LHCN-M2 (cell line): Measurements from ENCODE around the gene SCYGR1. TPM values are rescaled to one million over a fixed set of nuclear protein-coding genes. Genes with fewer than 3 reads are reported as not detected.
"Not testable (repeated sequence)": the region's sequence is repeated elsewhere in the genome, so short reads cannot be mapped to it uniquely, and the experiment has no call there.

Experiments
- DNase-seq: peaks from one replicate; pipeline ENCODE4 v3.0.0-alpha.2; 2012; ENCODE audit warnings: low read depth
- total RNA-seq: library from RNA; depleted of rRNA; stranded (reverse); fragments of >200 nt; gene quantifications from 2 replicates; pipeline ENCODE4 v1.2.3, GENCODE V29; 2014; rRNA removed

The SCYGR1 gene
- total RNA-seq, 1 experiment from 2014 or later = not detected

DNA sequence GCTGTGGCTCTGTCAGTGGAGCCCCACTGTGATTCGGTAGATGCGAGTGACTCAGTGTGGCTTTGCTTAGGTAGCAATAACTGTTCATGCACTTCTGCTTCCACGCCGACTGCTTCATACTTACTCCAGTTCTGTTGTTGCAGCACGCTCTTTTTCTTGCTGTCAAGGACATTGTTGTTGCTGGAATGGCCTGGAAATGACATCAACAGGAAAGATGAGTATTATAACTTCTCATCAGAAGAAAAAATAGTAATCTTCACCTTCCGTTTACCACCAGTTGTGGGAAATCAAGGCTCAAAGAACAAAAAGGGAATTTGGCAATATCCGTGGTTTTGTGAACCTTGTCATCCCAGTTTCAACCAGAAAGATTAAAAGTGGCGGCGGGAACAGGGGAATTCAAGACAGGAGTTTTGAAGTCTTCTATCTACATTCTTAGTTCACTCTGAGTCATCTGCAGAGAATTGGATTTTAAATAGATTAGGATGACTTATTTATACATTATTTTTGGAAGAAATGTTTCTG, 16.9 kb downstream of the SCYGR1 start:
- DNase-seq = peak; percentile 52

DNA sequence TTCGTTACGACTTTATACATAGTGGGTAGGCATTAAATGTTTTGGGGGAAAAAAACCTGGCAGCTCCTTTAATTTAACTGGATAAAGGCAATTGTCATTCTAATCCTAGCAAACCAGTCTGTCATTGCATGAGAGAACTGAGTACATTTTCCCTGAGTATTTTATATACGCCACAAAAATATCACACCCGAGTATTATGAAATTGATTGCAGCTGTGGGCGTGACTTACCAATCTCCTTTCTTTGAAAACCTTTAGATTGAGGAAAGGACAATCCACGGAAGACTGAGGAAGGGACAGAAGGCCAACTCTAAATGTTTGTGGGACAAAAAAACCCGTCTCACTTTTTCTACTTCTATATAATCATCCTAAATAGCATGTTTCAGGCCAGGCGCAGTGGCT, 17.7 kb downstream of the SCYGR1 start:
- DNase-seq = no peak

DNA sequence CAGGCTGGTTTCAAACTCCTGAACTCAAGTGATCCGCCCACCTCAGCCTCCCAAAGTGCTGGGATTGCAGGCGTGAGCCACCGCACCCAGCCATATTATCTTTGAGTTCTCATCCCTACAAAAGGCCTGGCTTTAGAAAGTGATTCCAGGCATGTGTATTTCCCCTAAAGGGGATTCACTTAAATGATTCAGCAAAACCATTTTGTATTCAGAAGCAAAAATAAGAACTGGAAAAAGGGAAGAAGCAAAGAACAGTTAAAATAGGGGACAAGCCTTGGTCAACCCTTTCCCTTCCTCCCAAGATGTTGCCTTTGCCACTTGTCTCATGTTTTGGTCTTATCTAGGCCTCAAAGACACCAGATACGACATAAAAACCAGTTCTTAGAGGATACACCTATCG, 19.2 kb downstream of the SCYGR1 start:
- DNase-seq = no peak

DNA sequence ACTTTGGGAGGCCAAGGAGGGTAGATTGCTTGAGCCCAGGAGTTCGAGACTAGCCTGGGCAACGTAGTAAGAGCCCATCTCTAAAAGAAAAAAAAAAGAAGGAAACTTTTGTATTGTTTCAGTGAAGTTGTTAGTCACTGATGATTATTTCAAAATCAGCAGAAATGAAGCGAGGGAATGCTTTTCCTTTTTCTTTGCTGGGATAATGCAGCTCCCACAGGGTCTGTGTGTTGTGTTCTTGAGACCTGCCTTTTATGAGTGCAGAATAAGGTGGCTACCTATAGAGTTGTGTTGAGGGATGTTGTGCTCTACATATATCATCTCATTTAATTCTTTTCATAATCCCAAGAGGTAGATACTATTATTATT, 20.3 kb downstream of the SCYGR1 start:
- DNase-seq = no peak

DNA sequence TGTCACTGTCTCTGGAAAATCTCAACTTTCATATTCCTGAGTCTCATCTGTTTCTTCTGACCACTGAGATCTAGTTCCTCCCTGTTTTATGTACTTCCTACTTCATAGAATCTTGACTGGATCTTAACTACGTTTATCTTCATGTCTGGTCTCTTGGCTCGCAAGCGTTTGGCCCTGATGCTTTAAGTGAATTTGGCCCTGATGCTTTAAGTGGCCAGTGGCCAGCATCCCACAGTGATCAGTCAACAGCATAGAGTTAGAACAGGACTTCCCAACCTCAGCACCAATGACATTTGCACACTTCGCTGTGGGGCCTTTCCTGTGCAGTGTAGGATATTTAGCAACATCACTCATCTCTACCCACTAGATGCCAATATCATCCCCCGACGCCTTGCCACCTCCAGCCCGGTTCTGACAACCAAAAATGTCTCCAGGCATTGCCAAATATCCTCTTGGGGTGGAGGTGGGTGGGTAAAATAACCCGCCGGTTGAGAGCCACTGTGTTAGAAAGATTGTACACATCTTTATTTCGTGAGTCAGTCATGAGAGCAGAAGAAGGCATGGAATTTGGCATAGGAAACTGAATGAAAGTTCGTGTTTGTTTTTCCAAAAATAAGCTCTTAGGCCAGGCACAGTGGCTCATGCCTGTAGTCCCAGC, 20.9 kb downstream of the SCYGR1 start:
- DNase-seq = peak; percentile 52

DNA sequence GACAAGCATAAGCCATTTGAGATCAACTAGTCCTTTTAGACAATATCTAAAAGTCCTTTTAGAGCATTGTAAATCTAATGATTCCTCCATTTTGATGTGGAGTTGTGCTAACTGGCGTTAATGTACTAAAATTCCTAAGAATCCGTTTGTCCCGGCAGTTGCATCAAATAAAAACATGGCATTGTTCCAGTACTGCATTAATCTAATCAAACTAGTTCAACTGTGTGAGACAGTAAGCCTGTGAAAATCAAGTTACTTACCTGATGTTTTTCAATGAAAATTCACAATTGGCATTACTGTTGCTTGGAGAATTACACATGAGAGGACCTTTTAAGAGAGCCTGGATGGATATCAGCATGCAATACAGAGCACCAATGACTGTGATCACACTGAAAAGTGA, 21.9 kb downstream of the SCYGR1 start:
- DNase-seq = no peak

DNA sequence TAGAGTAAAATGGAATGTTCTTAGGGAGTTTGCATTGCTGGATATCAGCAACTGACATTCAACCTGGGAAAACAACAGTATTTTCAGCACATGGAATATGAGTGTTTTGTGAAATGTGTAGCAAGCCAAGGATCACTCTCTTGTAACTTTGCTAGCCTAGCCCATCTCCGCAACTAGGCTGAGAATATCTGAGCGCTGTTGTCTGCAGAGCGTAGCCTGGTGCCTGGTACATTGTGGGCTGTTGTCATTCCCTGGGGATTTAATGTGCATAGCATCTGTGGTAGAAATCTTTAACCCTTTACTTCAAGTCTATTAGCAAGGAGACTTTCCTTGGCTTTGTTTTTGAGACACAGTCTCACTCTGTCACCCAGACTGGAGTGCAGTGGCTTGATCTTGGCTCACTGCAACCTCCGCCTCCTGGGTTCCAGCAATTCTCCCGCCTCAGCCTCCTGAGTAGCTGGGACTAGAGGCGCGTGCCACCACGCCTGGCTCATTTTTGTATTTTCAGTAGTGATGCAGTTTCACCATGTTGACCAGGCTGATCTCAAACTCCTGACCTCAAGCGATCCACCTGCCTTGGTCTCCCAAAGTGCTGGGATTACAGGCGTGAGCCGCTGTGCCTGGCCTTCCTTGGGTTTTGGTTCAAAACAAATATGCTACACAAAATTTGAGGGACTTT, 23.0 kb downstream of the SCYGR1 start:
- DNase-seq = not testable (repeated sequence)

DNA sequence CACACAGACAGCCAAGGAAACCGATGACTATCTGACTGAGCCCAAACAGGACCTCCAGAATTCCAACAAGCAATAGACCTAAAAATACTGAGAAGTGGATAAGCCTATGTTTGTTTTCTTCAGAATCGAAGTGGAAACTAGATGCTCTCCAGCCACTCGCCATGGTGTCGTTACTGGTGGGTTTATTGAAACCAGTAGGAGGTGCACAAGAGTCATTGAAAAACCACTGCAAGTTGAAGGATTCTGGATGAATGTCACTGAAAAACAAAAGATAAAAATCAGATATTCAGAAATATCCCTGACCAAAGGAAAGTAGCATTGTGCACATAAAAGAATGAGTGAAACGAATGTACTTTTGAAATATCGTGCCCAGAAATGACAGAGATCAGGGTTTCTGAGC, 24.0 kb downstream of the SCYGR1 start:
- DNase-seq = no peak

DNA sequence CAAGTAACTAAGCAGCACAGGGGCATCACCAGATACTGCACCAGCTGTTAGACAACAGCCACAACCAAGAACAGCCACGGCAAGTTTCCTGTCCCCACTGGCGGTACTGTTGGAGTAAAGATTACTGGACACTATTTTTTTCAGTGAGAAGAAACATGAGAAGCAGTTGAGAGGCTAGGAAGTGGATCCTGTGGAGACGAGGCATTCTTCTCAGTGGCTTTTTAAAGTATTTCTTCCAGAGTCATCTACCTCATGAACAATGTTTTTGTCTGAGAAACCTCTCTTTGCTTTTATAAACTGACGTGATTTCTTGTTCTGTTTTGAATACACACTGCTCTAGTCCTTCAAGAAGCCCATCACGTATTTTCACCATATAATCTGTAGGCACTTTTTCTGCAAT, 27.4 kb downstream of the SCYGR1 start:
- DNase-seq = no peak

DNA sequence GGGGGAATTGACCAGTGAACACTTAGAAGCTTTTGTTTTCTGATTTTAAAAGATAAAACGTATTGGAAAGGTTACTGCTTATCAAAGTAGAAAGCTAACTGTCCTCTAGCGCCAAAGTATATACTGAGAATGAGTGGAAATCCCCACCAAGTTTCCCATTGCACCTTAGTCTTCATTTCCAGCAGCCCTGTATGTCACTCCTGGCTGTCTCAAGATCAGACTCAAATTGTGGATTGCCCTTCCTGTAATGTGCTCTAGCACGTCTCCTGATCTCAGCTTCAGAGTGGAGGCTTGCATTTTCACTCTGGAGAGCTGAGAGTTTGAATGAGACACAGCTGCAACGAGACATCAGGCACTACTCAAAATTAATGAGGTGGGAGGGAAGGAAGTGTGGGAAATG, 36.1 kb downstream of the SCYGR1 start:
- no peak for DNase-seq

DNA sequence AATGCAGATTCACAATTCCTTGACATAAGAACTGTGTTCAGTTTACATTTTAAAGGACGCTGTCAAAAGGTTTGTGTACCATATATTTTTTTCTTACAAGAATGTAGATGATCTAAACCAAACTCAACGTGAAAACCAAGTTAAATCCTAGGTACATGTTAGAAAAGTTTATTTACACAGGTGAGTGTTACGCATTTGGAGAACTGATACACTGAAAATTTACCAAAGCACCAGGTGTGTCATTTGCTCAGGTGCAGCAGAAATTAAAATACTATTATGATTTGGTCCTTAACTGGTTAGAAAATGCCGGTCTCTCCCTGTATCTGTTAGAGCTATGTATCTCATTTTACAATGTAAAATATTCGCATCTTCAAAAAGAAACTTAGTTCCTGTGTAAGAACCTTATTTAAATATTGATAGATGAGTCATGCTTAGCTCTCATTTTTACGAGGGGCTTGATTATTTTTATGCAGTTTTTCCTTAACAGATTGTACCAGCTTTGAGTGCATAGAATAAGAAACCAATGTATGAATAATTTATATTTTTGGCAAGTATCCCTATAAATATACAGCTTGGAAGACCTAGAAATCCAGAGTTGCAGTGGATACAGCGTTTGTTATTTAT, 37.6 kb downstream of the SCYGR1 start:
- no peak for DNase-seq

DNA sequence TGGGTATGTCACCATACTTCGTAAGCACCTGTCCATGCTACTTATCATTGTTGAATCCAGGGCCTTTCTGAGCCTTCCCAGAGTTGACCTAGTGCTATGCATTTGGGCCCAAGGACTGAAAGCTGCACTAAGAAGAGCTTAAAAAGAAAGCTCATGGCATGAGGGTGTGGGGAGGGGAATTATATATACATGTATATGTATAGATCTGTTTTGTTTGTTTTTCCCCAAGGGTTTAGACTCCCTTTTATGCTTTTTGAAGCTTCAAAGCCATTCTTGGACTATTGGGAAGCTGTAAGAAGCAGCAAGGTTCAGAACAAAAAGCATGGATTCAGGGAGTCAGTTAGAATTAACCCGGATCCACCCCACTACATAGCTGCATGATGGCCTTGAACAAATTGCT, 39.4 kb downstream of the SCYGR1 start:
- DNase-seq = no peak

DNA sequence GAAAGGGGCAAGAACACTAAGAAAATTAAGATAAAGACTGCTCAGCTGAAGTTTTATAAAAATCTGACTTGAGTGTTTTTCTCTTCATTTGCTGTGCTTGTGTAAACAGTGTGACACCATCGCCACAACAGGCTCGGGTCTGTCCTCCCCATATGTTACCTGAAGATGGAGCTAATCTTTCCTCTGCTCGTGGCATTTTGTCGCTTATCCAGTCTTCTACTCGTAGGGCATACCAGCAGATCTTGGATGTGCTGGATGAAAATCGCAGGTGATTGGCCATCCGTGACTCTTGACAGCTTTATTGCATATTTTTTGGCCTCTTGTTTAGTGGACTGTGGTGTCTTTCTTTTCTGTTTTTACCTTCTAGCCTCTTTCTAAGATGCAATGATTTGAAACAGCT, 40.6 kb downstream of the SCYGR1 start:
- DNase-seq = no peak

DNA sequence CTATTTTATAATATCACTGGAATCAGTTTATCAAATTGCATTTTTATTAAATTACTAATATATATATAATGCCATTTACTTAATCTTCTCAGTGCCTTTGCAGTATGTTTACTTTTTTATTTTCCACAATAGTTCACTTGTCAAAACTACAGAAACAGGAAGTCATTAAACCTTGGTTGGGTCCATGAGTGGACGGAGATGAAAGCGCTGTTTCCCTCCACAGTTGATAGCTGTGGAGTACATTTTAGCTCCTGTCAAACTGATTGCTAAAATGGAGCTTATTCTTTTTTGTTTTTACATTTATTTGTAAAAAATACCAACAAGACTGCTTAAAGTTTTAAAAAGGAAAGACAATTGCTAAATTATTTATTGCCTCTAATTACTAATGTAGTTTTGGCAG, 43.5 kb downstream of the SCYGR1 start:
- DNase-seq = no peak

DNA sequence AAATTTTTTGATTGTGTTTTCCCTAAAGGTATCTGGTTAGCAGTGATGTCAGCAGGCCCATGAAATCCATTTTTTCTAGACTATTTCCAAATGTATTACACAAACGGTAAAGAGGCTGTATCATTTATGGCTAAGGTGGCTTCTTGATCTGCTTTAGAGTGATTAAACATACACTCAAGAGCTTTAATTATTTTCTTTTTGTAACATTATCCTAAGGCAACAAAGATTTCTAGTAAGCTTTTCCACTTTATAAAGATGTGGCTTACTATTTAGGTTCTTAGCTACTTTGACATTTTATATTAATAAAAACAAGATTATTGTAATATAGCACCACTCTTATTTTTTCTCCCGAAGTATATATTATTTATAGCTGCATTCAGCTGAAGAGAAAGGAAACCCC, 46.2 kb downstream of the SCYGR1 start:
- no peak for DNase-seq

DNA sequence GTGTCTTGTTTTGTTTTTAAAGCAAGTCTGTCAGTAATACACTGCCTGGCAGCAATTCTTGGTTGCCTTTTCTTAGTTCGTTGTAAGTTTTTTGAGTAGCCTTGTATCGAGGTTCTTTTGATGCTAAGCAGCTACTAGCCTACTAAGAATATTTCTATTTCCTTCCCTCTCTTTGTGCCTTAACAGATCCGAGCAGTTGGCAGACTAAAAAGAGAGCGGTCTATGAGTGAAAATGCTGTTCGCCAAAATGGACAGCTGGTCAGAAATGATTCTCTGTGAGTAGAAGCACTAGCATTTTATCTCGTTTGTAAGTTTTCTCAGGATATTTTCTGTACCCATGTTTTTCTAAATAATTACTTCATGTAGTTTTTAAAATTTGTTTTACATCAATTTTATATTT, 47.6 kb downstream of the SCYGR1 start:
- DNase-seq = no peak

DNA sequence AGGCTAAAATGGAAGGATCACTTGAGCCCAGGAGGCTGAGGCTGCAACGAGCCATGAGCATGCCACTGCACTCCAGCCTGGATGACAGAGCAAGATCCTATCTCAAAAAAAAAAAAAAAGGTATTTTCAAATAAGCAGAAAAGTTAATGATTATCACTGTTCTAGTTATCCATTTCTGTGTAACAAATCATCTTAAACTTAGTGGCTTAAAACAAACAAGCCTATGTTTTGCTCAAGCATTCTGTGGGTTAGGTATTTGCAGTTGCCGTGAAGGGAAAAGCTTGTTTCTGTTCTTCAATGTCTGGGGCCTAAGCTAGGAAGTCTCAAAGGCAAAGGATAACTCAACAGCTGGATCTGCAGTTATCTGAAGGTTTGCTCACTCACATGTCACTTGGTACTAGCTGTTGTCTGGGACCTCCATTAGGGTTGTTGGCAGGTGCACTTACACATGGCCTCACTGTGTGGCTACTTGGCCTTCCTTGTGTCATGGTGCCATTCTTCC, 48.6 kb downstream of the SCYGR1 start:
- no peak for DNase-seq

Other genes with a start within 250 kb of the SCYGR1 start
- not detected in 2 replicates for gene COL4A4, start 223.7 kb downstream of the SCYGR1 start, total RNA-seq
- not detected in 2 replicates for gene COL4A3, start 223.3 kb downstream of the SCYGR1 start, total RNA-seq
- 90.2 and 96.8 TPM in 2 replicates for gene MFF, start 62.7 kb downstream of the SCYGR1 start, total RNA-seq
- gene TM4SF20, start 8.6 kb downstream of the SCYGR1 start, total RNA-seq = not detected in 2 replicates
- 63.1 and 97.9 TPM in 2 replicates for gene AGFG1, start 84.2 kb upstream of the SCYGR1 start, total RNA-seq
- not detected in 2 replicates for gene SCYGR2, start 210.9 kb upstream of the SCYGR1 start, total RNA-seq
- not detected in 2 replicates for gene SCYGR3, start 226.9 kb upstream of the SCYGR1 start, total RNA-seq
- not detected in 2 replicates for gene SCYGR4, start 229.5 kb upstream of the SCYGR1 start, total RNA-seq